SW 1271 (cell line): ENCODE data around the gene RALGPS1.

Experiments
- DNase-seq, 2 experiments: peaks; one replicate each; lab custom pipeline; 2025; lab: John Stamatoyannopoulos, UW

RALGPS1 gene

GRCh38 chr9:127022913-127023660 is 108.5 kb downstream of the RALGPS1 start:
- no peak for DNase-seq

GRCh38 chr9:127025042-127025441 is 110.5 kb downstream of the RALGPS1 start:
- no peak for DNase-seq

GRCh38 chr9:127027694-127028093 is 113.1 kb downstream of the RALGPS1 start:
- no peak for DNase-seq

DNA sequence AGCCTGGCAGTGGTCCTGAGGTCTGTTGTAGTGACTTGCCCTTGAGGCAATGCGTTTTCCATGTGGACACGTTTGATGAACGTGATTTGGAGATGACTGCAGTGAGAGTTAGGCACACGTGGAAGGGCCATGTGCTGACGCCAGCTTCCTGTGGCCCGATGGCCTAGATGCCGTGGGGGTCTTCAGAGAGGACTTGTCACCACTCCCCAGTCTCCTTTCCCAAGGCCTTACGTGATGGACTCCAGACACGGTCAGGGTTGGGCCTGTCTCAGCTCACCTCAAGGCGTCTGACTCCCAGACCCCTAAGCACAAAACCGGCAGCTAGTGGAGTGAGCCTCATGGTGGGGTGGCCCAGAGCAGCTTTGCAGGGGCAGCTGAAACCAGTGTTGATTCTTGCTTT is 115.0 kb downstream of the RALGPS1 start:
- no peak for DNase-seq

GRCh38 chr9:127030814-127031740 is 116.5 kb downstream of the RALGPS1 start:
- no peak for DNase-seq

DNA sequence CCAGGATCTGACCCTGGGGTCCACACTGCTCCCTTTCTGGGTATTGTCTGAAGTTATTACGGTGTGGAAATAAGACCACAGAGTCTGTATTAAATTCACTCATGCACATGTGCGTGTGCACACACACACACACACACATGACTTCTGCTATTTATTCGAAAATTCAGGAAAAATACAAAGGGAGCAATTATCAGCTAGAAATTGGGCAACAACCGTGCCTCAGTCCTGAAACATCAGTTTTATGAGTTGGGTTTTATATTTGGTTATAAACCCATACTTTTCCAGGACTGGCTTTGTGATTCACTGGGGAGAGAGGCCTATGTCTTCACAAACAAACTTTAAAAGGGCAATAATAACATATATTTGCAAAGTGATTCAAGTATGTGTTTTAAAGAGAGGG is 117.7 kb downstream of the RALGPS1 start:
- no peak for DNase-seq

DNA sequence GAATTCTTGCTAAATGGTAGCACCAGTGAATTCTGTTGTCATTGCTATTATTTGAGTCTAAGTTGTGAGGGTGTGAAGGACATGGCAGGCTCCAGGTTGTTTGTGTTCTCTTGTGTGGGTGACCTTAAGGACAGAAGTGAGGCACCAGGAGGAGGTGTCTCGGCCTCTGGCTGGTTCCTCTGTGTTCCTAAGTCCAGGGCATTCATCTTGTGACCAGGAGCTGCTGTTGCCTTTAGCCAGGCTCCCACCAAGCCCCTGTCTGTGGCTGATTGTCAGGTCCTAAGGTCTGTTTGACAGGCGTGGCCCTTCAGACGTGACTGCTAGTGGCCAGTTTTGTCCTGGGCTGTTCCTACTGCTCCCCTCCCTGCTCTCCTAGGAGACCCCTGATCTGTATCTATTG is 118.5 kb downstream of the RALGPS1 start:
- no peak for DNase-seq

DNA sequence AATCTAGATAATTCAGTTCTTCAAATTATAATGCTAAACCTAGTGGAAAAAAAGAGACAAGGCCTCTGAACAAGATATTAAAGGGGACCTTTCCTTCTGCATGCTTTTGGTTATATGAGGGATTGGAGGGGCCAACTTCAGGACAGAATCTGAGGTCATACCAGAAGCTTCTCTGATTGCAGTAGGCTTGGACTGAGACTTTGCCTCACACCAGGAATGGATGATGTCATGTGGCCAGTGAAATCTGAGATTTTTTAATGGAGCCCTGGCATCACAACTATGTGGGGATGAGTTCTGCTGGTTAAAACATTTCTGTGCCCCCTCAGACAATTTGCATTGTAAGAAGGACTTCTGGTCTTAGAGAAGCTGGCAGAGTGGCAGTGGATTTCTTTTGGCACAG is 119.2 kb downstream of the RALGPS1 start:
- no peak for DNase-seq

DNA sequence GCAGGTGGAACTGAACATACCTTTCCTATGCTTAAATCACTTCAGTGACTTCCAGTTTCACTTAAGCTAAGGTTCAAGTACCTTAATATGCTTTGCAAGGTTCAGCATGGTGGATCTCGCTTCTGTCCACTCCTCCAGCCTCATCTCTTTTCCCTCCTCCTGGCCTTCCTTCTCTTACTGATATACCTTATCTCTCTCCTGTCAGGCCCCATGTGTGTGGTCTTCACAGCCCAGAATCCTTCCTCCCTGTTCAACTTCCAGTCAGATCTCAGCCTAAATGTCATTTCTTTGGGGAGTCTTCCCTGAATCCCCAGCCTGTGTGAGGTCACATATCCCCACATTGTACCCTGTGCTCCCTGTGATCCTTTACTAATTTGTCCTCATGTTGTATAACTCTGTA is 120.1 kb downstream of the RALGPS1 start:
- DNase-seq: no peak

DNA sequence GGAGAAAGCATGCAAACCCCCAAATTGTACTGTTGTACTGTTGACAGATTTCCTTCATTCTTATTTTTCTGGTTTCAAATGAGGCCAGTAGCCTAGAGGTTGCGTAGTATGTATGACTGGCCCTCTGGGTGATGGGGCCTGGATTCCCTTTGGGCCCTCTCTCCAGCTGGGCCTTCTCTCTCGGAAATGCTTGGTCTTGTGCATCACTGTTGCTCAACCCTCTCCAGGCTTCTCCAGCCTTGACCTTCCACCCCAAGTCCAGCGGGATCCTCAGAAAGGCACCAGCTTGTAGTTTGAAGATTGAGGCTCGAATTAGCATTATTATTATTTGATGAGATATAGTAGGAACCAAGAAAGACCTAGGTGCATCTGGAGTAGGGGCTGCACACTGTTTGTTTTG is 120.8 kb downstream of the RALGPS1 start:
- no peak for DNase-seq

GRCh38 chr9:127035948-127036347 is 121.4 kb downstream of the RALGPS1 start:
- DNase-seq: no peak

DNA sequence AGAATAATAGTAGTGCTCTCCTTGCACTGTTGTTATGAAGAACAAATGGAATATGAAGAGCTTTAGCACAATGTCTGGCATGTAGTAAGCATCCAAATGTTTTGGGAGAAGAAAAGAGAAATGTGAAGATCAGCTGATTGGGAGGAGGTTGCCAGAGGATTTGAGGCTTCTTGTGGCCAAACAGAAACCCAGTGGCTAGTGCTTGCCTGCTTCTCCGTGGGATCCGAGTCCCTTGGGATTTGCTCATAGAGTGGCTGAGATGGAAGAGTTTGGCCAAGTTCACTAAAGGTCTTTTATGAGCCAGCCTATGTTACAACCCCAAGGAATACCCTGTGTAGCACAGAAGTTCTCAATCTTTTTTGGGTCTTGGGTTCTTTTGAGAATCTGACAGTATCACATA is 121.9 kb downstream of the RALGPS1 start:
- DNase-seq: no peak

DNA sequence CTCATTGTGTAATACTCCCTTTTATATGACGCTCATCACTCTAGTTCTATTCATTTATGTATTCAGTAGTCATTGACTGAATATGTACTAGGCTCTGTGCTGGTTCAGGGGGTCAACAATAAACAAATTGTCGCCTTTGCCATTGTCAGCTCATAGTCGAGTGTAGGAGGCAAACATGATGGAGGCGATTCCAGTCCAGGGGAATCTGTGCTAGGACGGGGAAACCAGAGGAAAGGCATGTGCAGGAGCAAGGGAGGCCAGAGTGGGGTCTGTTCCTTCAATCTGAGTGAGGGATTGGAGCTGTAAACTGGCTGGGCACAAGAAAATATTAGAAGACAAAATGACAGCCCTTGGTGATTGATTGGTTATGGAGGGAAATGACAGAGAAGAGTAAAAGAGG is 123.9 kb downstream of the RALGPS1 start:
- no peak for DNase-seq

- DNase-seq: no peak
These were observed 124.9 kb downstream of the RALGPS1 start for GRCh38 chr9:127039492-127039891.

- DNase-seq: no peak
These were observed 130.6 kb downstream of the RALGPS1 start for GRCh38 chr9:127045148-127045547.

GRCh38 chr9:127047971-127048370 is 133.4 kb downstream of the RALGPS1 start:
- no peak for DNase-seq

- peak; percentile 87 to 98 for DNase-seq
These were observed 134.5 kb downstream of the RALGPS1 start for GRCh38 chr9:127049044-127049443.

GRCh38 chr9:127049581-127049980 is 135.0 kb downstream of the RALGPS1 start:
- no peak for DNase-seq

- no peak for DNase-seq
These were observed 135.6 kb downstream of the RALGPS1 start for GRCh38 chr9:127050152-127050551.

- no peak for DNase-seq
These were observed 136.0 kb downstream of the RALGPS1 start for GRCh38 chr9:127050591-127051001.

DNA sequence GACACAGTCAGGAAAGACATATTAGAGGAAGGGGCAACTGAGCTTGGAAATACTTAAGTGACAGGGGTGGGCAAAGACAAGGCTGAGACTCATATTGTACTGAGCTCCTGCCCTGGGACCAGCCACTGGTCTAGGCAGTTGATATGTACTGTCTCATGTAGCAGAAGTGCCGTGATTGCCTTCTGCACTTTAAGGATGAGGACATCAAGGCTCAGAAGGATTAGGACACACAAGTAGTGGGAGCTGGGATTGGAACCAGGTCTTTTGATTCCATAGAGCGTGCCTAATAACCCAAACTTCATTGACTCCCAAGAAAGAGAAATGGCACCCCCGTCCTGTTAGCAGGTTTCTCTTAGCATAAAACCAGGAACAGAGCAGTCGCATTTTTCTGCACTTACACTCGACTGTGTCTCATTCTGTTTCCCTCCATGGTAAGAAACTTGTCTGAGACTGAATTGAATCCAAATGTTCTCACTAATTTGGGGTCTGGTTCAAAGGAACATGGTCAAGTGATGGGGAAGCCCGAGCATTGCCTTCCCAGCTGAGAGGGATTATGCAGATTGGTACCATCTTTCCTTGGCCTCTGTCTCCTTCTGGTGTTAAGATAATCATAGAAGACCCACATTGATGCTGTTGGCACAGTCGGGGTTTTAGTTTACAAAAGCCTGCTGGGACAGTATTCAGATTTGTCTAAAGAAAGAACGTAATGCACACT is 137.5 kb downstream of the RALGPS1 start:
- DNase-seq: no peak

GRCh38 chr9:127053057-127053821 is 138.7 kb downstream of the RALGPS1 start:
- DNase-seq: no peak
